ENCODE data around the gene MAGI2.

Gene MAGI2

GRCh38 chr7:78751253-78751652, 702.2 kb downstream of the MAGI2 start:
- Histone ChIP-seq H3K4me1 (ENCODE audit: control insufficient read depth, low read length) (no peaks in the 10 kb centered on the region), H3K4me2 (ENCODE audit: low read length) (no peak overlapping the region), H3K79me2 (ENCODE audit: control insufficient read depth, low read length) (no peaks in the 10 kb centered on the region), H3K9me2 (replicated peaks; ENCODE audit: control insufficient read depth, low read length) (no peaks in the 10 kb centered on the region), H3K4me3 (ENCODE audit: low read length) (no peak overlapping the region), H4K20me1 (ENCODE audit: control insufficient read depth, insufficient read depth, low read depth, low read length) (no peaks in the 10 kb centered on the region), H3K27me3 (ENCODE audit: control insufficient read depth, low read length) (no peaks in the 10 kb centered on the region), H3F3A (ENCODE audit: control insufficient read depth, insufficient read depth) (no peaks in the 10 kb centered on the region), H3K27ac (ENCODE audit: low read depth, low read length) (no peak overlapping the region), H3K9me3 (ENCODE audit: control insufficient read depth, insufficient read depth, low read length) (no peaks in the 10 kb centered on the region), H3K36me3 (ENCODE audit: control insufficient read depth, low read length) (no peaks in the 10 kb centered on the region)
- TF ChIP-seq CTCF (IDR thresholded peaks at IDR 0.05; ENCODE audit: low read depth, low read length, poor library complexity, severe bottlenecking) = no peak
- TF ChIP-seq EZH2phosphoT487 (IDR thresholded peaks at IDR 0.05; ENCODE audit: borderline replicate concordance, low read length) = no peak

- TF ChIP-seq CTCF (IDR thresholded peaks at IDR 0.05; ENCODE audit: low read depth, low read length, poor library complexity, severe bottlenecking) = no peak
- no peak for TF ChIP-seq EZH2phosphoT487 (IDR thresholded peaks at IDR 0.05; ENCODE audit: borderline replicate concordance, low read length)
- no peak overlapping the region for H3K4me2 ChIP-seq (ENCODE audit: low read length)
- H3K4me1 ChIP-seq (ENCODE audit: control insufficient read depth, low read length) = no peaks in the 10 kb centered on the region
Measured at GRCh38 chr7:78749052-78749746, 704.3 kb downstream of the MAGI2 start.

GRCh38 chr7:78747592-78747991, 705.9 kb downstream of the MAGI2 start:
- TF ChIP-seq EZH2phosphoT487 (IDR thresholded peaks at IDR 0.05; ENCODE audit: borderline replicate concordance, low read length) = no peak
- no peak for TF ChIP-seq CTCF (IDR thresholded peaks at IDR 0.05; ENCODE audit: low read depth, low read length, poor library complexity, severe bottlenecking)
- Histone ChIP-seq H3K27ac (ENCODE audit: low read depth, low read length) (no peak overlapping the region), H3K79me2 (ENCODE audit: control insufficient read depth, low read length) (no peaks in the 10 kb centered on the region), H3K4me3 (ENCODE audit: low read length) (no peak overlapping the region), H3K27me3 (ENCODE audit: control insufficient read depth, low read length) (no peaks in the 10 kb centered on the region), H3K4me2 (ENCODE audit: low read length) (no peak overlapping the region), H4K20me1 (ENCODE audit: control insufficient read depth, insufficient read depth, low read depth, low read length) (no peaks in the 10 kb centered on the region), H3F3A (ENCODE audit: control insufficient read depth, insufficient read depth) (no peaks in the 10 kb centered on the region), H3K4me1 (ENCODE audit: control insufficient read depth, low read length) (no peaks in the 10 kb centered on the region), H3K9me3 (ENCODE audit: control insufficient read depth, insufficient read depth, low read length) (no peaks in the 10 kb centered on the region), H3K36me3 (ENCODE audit: control insufficient read depth, low read length) (no peaks in the 10 kb centered on the region), H3K9me2 (replicated peaks; ENCODE audit: control insufficient read depth, low read length) (no peaks in the 10 kb centered on the region)

More at GRCh38 chr7:78749052-78749746, 704.3 kb downstream of the MAGI2 start:
- H3K27ac ChIP-seq (ENCODE audit: low read depth, low read length) = no peak overlapping the region
- no peaks in the 10 kb centered on the region for H3K79me2 ChIP-seq (ENCODE audit: control insufficient read depth, low read length)
- H3K4me3 ChIP-seq (ENCODE audit: low read length) = no peak overlapping the region
- H3K9me3 ChIP-seq (ENCODE audit: control insufficient read depth, insufficient read depth, low read length) = no peaks in the 10 kb centered on the region
- no peaks in the 10 kb centered on the region for H4K20me1 ChIP-seq (ENCODE audit: control insufficient read depth, insufficient read depth, low read depth, low read length)
- no peaks in the 10 kb centered on the region for H3K27me3 ChIP-seq (ENCODE audit: control insufficient read depth, low read length)
- no peaks in the 10 kb centered on the region for H3K9me2 ChIP-seq (replicated peaks; ENCODE audit: control insufficient read depth, low read length)
- no peaks in the 10 kb centered on the region for H3F3A ChIP-seq (ENCODE audit: control insufficient read depth, insufficient read depth)
- no peaks in the 10 kb centered on the region for H3K36me3 ChIP-seq (ENCODE audit: control insufficient read depth, low read length)
